ENCODE results near the gene DENND1B.

- TF ChIP-seq CTCF (conservative IDR thresholded peaks at IDR 0.05 in 1 of 2, IDR thresholded peaks at IDR 0.05 in 1 of 2; ENCODE audit: low read depth in 1 of 2, low read length in 2 of 2) (no peak), EZH2 (IDR thresholded peaks at IDR 0.05; ENCODE audit: low read length, missing control alignments) (no peak)
Measured at GRCh38 chr1:197810812-197811211, 35.5 kb upstream of the DENND1B start.

Measured in fibroblast of lung (primary cell).